Activated naive CD4-positive, alpha-beta T cell treated with anti-CD3 and anti-CD28 coated beads, Interleukin-2, amount 50 U/mL, for 72 hours (primary cell): ENCODE results near the gene IFNG-AS1. TPM values are rescaled to one million over a fixed set of nuclear protein-coding genes. Genes with fewer than 3 reads are reported as not detected.

Source experiments
- ATAC-seq, 2 donors: fragments of 150-1000 bp; cut with Tn5 transposase; 2 replicates each; pipeline ENCODE4 v1.10.0; 2021; ENCODE audit warnings: mild to moderate bottlenecking in 2 of 2, moderate library complexity in 2 of 2
- DNase-seq, 2 donors: peaks; one replicate each; pipeline ENCODE4 v3.0.0; 2021 to 2022; ENCODE audit warnings: low spot score in 2 of 2
- H3K27ac Mint-ChIP-seq, 2 donors: one replicate each; pipeline ENCODE4 v1.8.0; 2022; ENCODE audit warnings: mild to moderate bottlenecking in 2 of 2, mixed read lengths in 2 of 2
- H3K36me3 Mint-ChIP-seq, 2 donors: one replicate each; pipeline ENCODE4 v1.8.0; 2022; ENCODE audit warnings: mixed read lengths in 2 of 2
- H3K9me3 Mint-ChIP-seq, 2 donors: one replicate each; pipeline ENCODE4 v1.8.0; 2022; ENCODE audit warnings: mixed read lengths in 2 of 2
- total RNA-seq, 2 donors: library from RNA; stranded (reverse); gene quantifications; one replicate each; pipeline ENCODE4 v1.2.3, GENCODE V29; 2022

Gene IFNG-AS1
- total RNA-seq, 2 donors from 2014 or later, result 1.9 TPM; not detected in 1

- ATAC-seq, result no peak
- Mint-ChIP-seq H3K36me3 (no peaks in the 10 kb centered on the region), H3K27ac (no peak overlapping the region), H3K9me3 (peaks cover 0 to 7% of the 10 kb centered on the region in 2 donors)
- no peak for DNase-seq
These were observed 23.5 kb downstream of the IFNG-AS1 start for GRCh38 chr12:68012712-68013111.

- Mint-ChIP-seq H3K9me3 (peaks cover 0 to 7% of the 10 kb centered on the region in 2 donors), H3K36me3 (no peaks in the 10 kb centered on the region), H3K27ac (no peak overlapping the region)
- no peak for DNase-seq
- no peak for ATAC-seq
These were observed 23.9 kb downstream of the IFNG-AS1 start for GRCh38 chr12:68013181-68013580.

- H3K36me3 Mint-ChIP-seq, result no peaks in the 10 kb centered on the region
- H3K9me3 Mint-ChIP-seq, result peaks cover 0 to 7% of the 10 kb centered on the region in 2 donors
- no peak for DNase-seq
- ATAC-seq, result no peak
- H3K27ac Mint-ChIP-seq, result no peak overlapping the region
These were observed 26.9 kb downstream of the IFNG-AS1 start for GRCh38 chr12:68016136-68016535.

- H3K36me3 Mint-ChIP-seq, result peaks cover 0 to 5% of the 10 kb centered on the region in 2 donors
- no peak overlapping the region for H3K27ac Mint-ChIP-seq
- no peak for DNase-seq
- ATAC-seq, result no peak
- peaks cover 0 to 11% of the 10 kb centered on the region in 2 donors for H3K9me3 Mint-ChIP-seq
These were observed 29.1 kb downstream of the IFNG-AS1 start for GRCh38 chr12:68018315-68018714.

GRCh38 chr12:68020049-68020448 lies 30.8 kb downstream of the IFNG-AS1 start:
- H3K27ac Mint-ChIP-seq, result no peak overlapping the region

GRCh38 chr12:68020699-68021098 lies 31.5 kb downstream of the IFNG-AS1 start:
- Mint-ChIP-seq H3K36me3 (peaks cover 0 to 5% of the 10 kb centered on the region in 2 donors), H3K27ac (no peak overlapping the region), H3K9me3 (peaks cover 0 to 22% of the 10 kb centered on the region in 2 donors)
- DNase-seq (no peak), ATAC-seq (no peak)

More at GRCh38 chr12:68020049-68020448, 30.8 kb downstream of the IFNG-AS1 start:
- DNase-seq (no peak), ATAC-seq (no peak)
- Mint-ChIP-seq H3K9me3 (peaks cover 0 to 22% of the 10 kb centered on the region in 2 donors), H3K36me3 (peaks cover 0 to 5% of the 10 kb centered on the region in 2 donors)

GRCh38 chr12:68028647-68029046 lies 39.4 kb downstream of the IFNG-AS1 start:
- ATAC-seq (no peak), DNase-seq (no peak)
- H3K9me3 Mint-ChIP-seq, result peaks cover 0 to 24% of the 10 kb centered on the region in 2 donors
- peaks cover 5 to 22% of the 10 kb centered on the region in 2 donors for H3K36me3 Mint-ChIP-seq
- no peak overlapping the region for H3K27ac Mint-ChIP-seq

- DNase-seq, result no peak
- H3K9me3 Mint-ChIP-seq, result peaks cover 0 to 15% of the 10 kb centered on the region in 2 donors
- H3K27ac Mint-ChIP-seq, result no peak overlapping the region
- ATAC-seq, result no peak
- H3K36me3 Mint-ChIP-seq, result peaks cover 5 to 24% of the 10 kb centered on the region in 2 donors
These were observed 41.0 kb downstream of the IFNG-AS1 start for GRCh38 chr12:68030248-68030647.

GRCh38 chr12:68031174-68031573 lies 41.9 kb downstream of the IFNG-AS1 start:
- ATAC-seq (no peak), DNase-seq (no peak)
- Mint-ChIP-seq H3K36me3 (peaks cover 5 to 33% of the 10 kb centered on the region in 2 donors), H3K27ac (no peak overlapping the region), H3K9me3 (peaks cover 0 to 24% of the 10 kb centered on the region in 2 donors)

GRCh38 chr12:68031881-68032739 lies 42.9 kb downstream of the IFNG-AS1 start:
- H3K36me3 Mint-ChIP-seq, result peaks cover 5 to 38% of the 10 kb centered on the region in 2 donors
- H3K9me3 Mint-ChIP-seq, result peaks cover 0 to 28% of the 10 kb centered on the region in 2 donors
- H3K27ac Mint-ChIP-seq, result peak overlapping the region in 1 of 2 donors; percentile 47
- ATAC-seq (peak in 1 of 2 donors; percentile 69), DNase-seq (no peak)

GRCh38 chr12:68034567-68034966 lies 45.3 kb downstream of the IFNG-AS1 start:
- DNase-seq, result no peak
- H3K36me3 Mint-ChIP-seq, result peaks cover 0 to 24% of the 10 kb centered on the region in 2 donors
- H3K9me3 Mint-ChIP-seq, result peaks cover 0 to 21% of the 10 kb centered on the region in 2 donors
- no peak for ATAC-seq
- H3K27ac Mint-ChIP-seq, result no peak overlapping the region

GRCh38 chr12:68036642-68037041 lies 47.4 kb downstream of the IFNG-AS1 start:
- DNase-seq (no peak), ATAC-seq (no peak)
- H3K27ac Mint-ChIP-seq, result no peak overlapping the region
- H3K9me3 Mint-ChIP-seq, result peaks cover 2 to 18% of the 10 kb centered on the region in 2 donors
- peaks cover 0 to 16% of the 10 kb centered on the region in 2 donors for H3K36me3 Mint-ChIP-seq

GRCh38 chr12:68037616-68038255 lies 48.5 kb downstream of the IFNG-AS1 start:
- Mint-ChIP-seq H3K27ac (peak overlapping the region in 1 of 2 donors; percentile 56), H3K36me3 (peaks cover 0 to 16% of the 10 kb centered on the region in 2 donors), H3K9me3 (peaks cover 4 to 21% of the 10 kb centered on the region in 2 donors)
- DNase-seq (no peak), ATAC-seq (peak; percentile 33 to 84)

GRCh38 chr12:68038650-68039049 lies 49.4 kb downstream of the IFNG-AS1 start:
- ATAC-seq (no peak), DNase-seq (no peak)
- H3K36me3 Mint-ChIP-seq, result peaks cover 0 to 16% of the 10 kb centered on the region in 2 donors
- H3K9me3 Mint-ChIP-seq, result peaks cover 4 to 21% of the 10 kb centered on the region in 2 donors
- H3K27ac Mint-ChIP-seq, result no peak overlapping the region

GRCh38 chr12:68040450-68041075 lies 51.3 kb downstream of the IFNG-AS1 start:
- DNase-seq (peak; percentile 62 to 63), ATAC-seq (peak; percentile 50 to 67)
- H3K9me3 Mint-ChIP-seq, result peaks cover 4 to 16% of the 10 kb centered on the region in 2 donors
- H3K36me3 Mint-ChIP-seq, result peaks cover 0 to 11% of the 10 kb centered on the region in 2 donors
- peak overlapping the region; percentile 73 to 88 for H3K27ac Mint-ChIP-seq

- Mint-ChIP-seq H3K9me3 (peaks cover 4 to 11% of the 10 kb centered on the region in 2 donors), H3K27ac (peak overlapping the region; percentile 37 to 88), H3K36me3 (no peaks in the 10 kb centered on the region)
- peak; percentile 7 to 72 for ATAC-seq
- DNase-seq, result no peak
These were observed 53.0 kb downstream of the IFNG-AS1 start for GRCh38 chr12:68042212-68042699.
